ENCODE results near the gene NPLOC4.

NPLOC4 gene

GRCh38 chr17:81566461-81567126, 70.3 kb downstream of the NPLOC4 start:
- DNase-seq (ENCODE audit: low spot score): peak; percentile 71

- no peak for DNase-seq (ENCODE audit: low spot score)
Measured at GRCh38 chr17:81565231-81565630, 71.7 kb downstream of the NPLOC4 start.

GRCh38 chr17:81564778-81565177, 72.1 kb downstream of the NPLOC4 start:
- DNase-seq (ENCODE audit: low spot score): no peak

DNA sequence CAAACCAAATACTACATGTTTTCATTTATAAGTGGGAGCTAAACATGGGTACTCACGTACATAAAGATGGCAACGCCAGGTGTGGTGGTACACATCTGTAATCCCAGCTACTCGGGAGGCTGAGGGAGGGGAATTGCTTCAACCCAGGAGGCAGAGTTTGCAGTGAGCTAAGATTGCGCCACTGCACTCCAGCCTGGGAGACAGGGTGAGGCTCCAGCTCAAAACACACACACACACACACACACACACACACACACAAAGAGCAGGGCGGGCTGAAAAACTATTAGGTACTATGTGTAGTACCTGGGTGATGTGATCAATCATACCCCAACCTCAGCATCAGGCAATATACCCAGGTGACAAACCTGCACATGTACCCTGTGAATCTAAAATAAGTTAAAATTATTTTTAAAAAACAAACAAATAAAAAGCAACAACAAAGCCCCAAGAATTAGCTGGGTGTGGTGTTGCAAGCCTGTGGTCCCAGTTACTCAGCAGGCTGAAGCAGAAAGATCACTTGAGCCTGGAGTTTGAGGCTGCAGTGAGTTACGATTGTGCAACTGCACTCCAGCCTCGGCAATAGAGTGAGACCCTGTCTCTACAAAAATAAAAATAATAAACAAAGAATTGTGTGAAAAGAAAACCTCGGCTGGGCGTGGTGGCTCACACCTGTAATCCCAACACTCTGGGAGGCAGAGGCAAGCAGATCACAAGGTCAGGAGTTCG, 72.9 kb downstream of the NPLOC4 start:
- DNase-seq (ENCODE audit: low spot score): no peak

DNA sequence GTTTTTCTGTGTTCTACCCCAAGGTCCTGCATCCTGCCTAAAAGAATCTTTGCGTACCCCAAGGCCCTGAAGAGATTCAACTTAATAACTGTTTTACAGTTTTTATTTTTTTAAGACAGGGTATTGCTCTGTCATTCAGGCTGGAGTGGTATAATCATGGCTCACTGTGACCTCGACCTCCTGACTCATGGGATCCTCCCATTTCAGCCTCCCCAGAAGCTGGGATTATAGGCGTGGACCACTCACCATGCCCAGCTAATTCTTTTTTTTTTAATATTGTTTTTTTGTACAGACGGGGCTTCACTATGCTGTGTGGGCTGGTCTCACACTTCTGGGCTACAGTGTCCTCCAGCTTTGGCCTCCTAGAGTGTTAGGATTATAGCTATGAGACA, 75.4 kb downstream of the NPLOC4 start:
- no peak for DNase-seq (ENCODE audit: low spot score)

- peak; percentile 54 for DNase-seq (ENCODE audit: low spot score)
Measured at GRCh38 chr17:81558941-81559806, 77.7 kb downstream of the NPLOC4 start.

DNA sequence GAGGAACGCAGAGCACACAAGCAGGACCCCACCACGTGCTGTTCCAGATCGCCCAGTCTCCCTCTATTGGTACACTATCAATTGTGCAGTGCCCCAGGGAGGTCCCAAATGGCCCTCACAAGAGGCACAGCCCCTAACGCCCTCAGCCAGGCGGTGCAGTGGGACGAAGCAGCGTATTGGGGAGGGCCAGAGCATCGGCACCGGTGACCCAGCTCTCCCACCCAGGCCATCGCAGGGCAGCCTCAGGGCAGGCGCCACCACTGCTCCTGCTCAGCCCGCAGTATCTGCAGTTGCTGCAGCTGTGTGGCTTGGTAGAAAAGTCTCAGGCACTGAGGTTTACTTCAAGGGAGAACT, 78.8 kb downstream of the NPLOC4 start:
- DNase-seq (ENCODE audit: low spot score): no peak

DNA sequence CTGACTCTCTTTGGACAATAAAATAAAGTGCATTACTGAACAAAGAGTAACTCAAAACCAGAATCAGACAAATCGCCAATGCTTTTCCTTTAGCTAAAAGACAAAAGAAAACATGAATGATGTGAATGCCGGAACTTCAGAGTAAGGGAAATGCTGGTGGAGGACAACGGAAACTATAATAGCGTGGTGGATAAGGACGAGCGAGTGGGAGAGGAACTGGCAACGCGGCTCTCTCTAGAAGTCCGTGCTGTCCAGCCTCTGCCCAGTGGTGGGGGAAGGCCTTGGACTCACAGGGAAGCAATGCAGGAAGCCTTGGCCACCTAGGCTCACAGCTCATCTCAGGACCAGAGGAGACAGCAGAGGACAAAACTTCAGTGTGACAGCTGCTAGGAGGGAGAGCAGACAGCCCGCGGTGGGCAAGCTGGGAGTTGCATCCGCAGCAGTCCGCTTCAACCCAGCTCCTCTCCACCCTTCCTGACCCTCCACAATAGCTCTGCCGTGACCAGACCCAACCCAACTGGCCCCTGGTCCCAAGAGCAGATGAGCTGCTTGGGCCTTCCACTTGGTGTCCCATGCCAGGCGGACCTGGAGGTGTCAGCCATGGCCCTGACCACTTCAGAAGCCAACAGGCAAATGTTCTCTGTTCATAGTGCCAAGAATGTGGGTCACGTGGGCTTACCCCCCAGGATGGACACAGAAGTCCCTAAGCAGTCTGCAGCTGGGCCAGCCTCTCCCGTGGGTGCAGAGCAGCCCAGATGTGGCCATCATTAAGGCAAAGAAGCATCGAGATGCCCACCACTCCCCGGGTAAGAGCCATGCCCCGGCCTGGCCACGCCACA, 79.4 kb downstream of the NPLOC4 start:
- DNase-seq (ENCODE audit: low spot score): no peak

DNA sequence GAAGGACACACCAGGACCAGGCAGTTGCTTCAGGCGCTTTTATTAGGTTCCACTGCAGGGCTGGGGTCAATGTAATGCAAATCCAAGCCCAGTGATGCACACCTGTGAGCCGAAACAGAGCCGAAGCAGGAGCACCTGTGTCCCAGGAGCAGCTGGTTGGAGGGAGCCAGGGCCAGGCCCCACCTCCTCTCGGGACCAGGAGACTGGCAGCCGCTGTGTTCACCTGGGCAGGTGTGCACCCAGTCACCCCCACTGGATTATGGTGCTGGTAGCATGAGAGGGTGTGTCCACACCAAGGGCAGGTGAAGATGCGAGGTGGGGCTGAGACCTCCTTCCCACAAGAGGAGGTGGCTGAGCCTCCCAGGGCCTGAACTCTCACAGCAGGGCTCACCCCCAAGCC, 80.0 kb downstream of the NPLOC4 start:
- no peak for DNase-seq (ENCODE audit: low spot score)

- DNase-seq (ENCODE audit: low spot score): no peak
Measured at GRCh38 chr17:81556175-81556691, 80.7 kb downstream of the NPLOC4 start.

DNA sequence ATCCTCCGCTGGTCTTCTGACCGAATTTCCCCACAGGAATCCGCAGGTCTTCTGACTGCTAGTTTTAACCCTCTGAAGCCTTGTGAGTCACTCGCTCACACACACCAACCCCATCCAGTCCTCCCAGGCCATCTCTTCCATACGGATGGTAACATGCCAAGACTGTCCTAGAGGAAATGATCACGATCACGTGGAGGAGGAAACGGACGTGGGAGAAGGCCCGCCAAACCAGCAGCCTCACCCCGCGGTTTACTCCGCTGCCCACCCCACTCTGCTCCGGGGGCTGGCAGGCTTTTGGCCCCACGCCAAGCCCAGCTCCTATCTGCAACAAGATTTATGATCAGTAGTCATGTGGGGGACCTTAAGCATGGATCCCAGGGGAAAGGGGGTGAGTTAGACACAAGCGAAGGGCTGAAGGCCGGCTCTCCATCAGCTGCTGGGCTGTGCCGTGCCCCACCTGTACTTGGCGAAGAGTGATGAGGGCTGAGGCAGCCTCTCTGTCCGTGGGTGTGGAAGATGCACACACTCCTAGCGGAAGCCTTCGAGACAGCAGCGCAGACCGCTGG, 83.2 kb downstream of the NPLOC4 start:
- DNase-seq (ENCODE audit: low spot score): no peak

- DNase-seq (ENCODE audit: low spot score): peak; percentile 90
Measured at GRCh38 chr17:81553018-81553615, 83.8 kb downstream of the NPLOC4 start.

DNA sequence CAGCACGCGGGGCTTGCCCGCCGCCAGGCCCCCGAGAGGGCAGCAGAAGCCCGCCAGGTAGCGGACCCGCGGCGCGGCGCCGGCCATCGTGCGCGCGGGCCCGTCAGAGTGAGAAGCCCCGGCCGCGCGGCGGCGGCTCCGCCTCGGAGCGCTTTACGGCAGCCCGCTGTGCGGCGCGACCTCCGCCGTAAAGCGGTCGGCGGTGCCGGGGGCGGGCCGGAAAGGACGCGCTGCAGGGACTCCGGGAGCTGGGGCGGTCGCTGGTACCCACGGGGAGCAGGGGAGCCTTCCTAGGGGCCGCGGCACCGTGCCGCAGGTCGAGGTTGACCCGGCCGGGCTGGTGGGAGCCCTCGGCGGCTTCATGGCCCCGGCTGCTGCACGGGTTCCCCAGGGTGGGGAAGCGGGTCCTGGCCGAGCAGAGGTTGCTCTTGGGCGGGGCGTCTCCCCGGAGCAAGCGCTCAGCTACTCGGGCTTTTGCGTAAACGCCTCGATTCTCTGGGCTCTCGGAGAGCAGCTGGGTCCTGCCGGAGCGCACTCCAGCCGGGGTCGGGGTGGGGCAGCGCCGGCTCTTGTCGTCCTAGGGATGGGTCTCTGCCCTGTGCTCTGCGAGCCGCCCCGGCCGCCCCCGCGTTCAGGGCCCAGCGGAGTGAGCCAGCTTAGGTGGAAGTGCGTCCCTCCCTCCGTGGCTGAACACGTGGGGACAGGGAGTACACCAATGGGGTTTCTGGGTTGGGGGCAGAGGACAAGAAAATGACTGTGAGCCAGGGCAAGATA, 84.5 kb downstream of the NPLOC4 start, which contains the start of gene FAAP100:
TSS of gene FAAP100 (minus strand) at position 110 of the 774 bp plus-strand sequence. CDS start at position 87, 23 bp downstream.
- peak; percentile 91 for DNase-seq (ENCODE audit: low spot score)

DNA sequence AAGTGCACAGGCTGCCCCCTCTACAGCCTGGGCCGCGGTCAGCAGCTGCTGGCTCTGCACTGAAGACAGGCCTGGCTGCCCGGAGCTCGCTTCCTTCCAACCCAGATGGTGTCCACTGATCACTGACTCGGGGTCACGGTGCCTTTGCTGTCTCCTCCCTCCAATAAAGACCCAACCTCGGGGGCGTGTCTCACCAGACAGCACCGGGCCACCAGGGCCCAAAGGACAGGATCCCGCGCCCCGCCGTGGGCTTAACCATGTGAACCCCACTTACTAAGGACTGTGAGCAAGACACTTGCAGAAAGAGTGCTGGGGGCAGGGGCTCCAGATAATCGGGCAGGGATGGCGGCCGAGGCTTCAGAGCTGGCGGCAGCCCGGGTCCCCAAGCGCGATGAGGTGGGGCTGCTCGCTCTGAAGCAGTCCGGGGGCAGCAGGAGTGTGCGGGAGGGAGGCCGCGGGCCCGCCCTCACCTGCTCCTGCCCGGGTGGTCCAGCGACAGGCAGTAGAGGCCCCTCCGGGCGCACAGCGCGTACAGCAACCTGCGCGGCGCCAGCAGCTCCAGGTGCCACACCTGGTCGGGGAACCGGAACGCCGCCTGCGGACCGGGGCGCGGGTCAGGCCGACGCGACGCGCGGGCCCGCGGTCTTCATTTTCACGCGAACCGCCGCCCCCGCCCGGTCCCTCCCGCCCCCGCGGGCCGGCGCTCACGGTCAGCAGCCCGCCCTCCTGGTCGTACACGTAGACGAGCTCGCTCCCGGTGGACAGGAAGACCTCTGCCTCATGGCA, 85.3 kb downstream of the NPLOC4 start:
- DNase-seq (ENCODE audit: low spot score): peak; percentile 66

- no peak for DNase-seq (ENCODE audit: low spot score)
Measured at GRCh38 chr17:81550830-81551457, 86.0 kb downstream of the NPLOC4 start.

DNA sequence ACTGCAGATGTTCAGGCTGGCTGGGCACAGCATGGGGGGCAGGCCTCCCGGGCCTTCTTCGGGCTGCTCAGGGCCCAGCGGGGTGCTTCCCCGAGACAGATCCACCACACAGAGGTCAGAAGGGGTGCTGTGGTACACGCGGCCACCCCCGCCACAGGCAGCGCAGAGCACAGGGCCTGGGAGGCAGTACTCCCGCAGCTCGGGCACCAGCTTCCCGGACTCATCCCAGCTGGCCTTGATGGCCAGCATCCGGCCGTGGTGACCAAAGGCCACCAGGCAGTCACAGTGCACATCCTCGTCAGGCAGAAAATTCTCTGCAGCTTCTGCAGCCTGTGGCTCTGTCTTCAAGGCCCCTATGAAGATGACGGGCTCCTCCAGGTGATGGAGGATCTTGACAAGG, 86.6 kb downstream of the NPLOC4 start:
- no peak for DNase-seq (ENCODE audit: low spot score)

DNA sequence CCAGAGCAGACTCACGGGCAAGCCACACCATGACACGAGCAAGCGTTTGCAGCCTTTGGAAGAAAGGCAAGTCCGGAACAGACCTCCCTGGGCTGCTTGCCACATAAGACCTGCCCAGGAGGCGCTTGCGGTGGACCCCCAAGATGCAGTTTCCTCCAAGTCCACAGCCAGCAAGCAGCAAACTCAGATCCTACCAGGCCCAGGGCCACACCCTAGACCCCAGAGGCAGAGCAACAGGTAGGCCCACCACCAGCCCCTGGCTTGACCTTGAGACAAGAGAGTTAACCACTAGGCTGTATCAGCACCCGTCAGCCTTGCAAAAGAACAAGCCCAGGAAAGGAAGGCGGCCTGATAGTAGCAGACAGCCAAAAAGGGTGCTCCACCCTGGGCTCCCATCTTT, 87.1 kb downstream of the NPLOC4 start:
- no peak for DNase-seq (ENCODE audit: low spot score)

- DNase-seq (ENCODE audit: low spot score): no peak
Measured at GRCh38 chr17:81549031-81549557, 87.8 kb downstream of the NPLOC4 start.

DNA sequence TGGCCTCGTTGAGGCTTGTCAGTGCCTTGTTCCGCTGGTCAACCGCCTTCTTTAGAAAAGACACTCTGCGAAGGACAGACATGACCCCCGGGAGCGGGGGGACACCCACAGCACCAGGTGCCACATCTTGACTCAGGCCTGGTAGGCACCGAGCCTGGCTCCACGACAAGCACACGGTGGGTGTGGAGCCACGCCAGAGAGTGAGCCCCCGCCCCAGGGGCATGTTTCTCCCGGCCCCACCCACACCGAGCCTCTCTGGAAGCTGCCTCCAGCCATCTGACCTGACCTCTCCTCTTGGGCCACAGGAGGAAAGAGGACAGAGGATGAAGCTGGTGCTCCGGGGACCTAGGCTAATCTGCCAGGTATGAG, 89.3 kb downstream of the NPLOC4 start:
- no peak for DNase-seq (ENCODE audit: low spot score)

All from HuH-7 (cell line).